Neural cell (in vitro differentiated cells): ENCODE measurements around the gene SYDE2. TPM values are rescaled to one million over a fixed set of nuclear protein-coding genes. Genes with fewer than 3 reads are reported as not detected.

ENCODE experiments used
- H2AFZ ChIP-seq: fragments of 200-600, 300-800 bp; sonication (generic), shearing (Covaris generic); 2 replicates; pipeline ENCODE4 v1.6.0; 2014; ENCODE audit warnings: low read depth, mild to moderate bottlenecking, antibody characterized with exemption, low read length, moderate library complexity
- H3F3A ChIP-seq: fragments of 200-600 bp; shearing (Covaris generic); 2 replicates; pipeline ENCODE4 v1.6.1; 2016; ENCODE audit warnings: mild to moderate bottlenecking, moderate library complexity, mixed read lengths, antibody characterized with exemption, low read length; ENCODE audit not compliant: insufficient read depth, poor library complexity, severe bottlenecking
- H3K27ac ChIP-seq: fragments of 200-600, 300-800 bp; sonication (generic), shearing (Covaris generic); 2 replicates; pipeline ENCODE4 v1.5.1; 2014; ENCODE audit warnings: mild to moderate bottlenecking, low read length, moderate library complexity
- H3K27me3 ChIP-seq: fragments of 300-800, 200-600 bp; sonication (generic), shearing (Covaris generic); 2 replicates; pipeline ENCODE4 v1.6.0; 2014; ENCODE audit warnings: mild to moderate bottlenecking, low read depth, low read length, moderate library complexity; ENCODE audit not compliant: insufficient read depth
- H3K36me3 ChIP-seq: fragments of 300-800, 200-600 bp; sonication (generic), shearing (Covaris generic); 2 replicates; pipeline ENCODE4 v1.5.1; 2014; ENCODE audit warnings: mild to moderate bottlenecking, antibody characterized with exemption, low read length, moderate library complexity; ENCODE audit not compliant: insufficient read depth
- H3K4me2 ChIP-seq: fragments of 300-800, 200-600 bp; sonication (generic), shearing (Covaris generic); 2 replicates; pipeline ENCODE4 v1.6.0; 2014; ENCODE audit warnings: mild to moderate bottlenecking, low read length
- H3K4me3 ChIP-seq: fragments of 300-800, 200-600 bp; sonication (generic), shearing (Covaris generic); 2 replicates; pipeline ENCODE4 v1.5.1; 2014; ENCODE audit warnings: mild to moderate bottlenecking, low read length, moderate library complexity
- H3K79me2 ChIP-seq: fragments of 200-600 bp; shearing (Covaris generic); replicated peaks from 2 replicates; pipeline ENCODE4 v1.6.0; 2014; ENCODE audit warnings: mild to moderate bottlenecking, low read length, moderate library complexity; ENCODE audit not compliant: insufficient read depth
- H3K9ac ChIP-seq: fragments of 300-800, 200-600 bp; sonication (generic), shearing (Covaris generic); 2 replicates; pipeline ENCODE4 v1.6.1; 2016; ENCODE audit warnings: mild to moderate bottlenecking, low read length, mixed read lengths
- H3K9me2 ChIP-seq: fragments of 200-600 bp; shearing (Covaris generic); 2 replicates; pipeline ENCODE4 v1.6.1; 2016; ENCODE audit warnings: mild to moderate bottlenecking, low read length, mixed read lengths; ENCODE audit not compliant: insufficient read depth
- H3K9me3 ChIP-seq: fragments of 200-600, 300-800 bp; sonication (generic), shearing (Covaris generic); 2 replicates; pipeline ENCODE4 v1.6.1; 2016; ENCODE audit warnings: mild to moderate bottlenecking, mixed run types, low read length, moderate library complexity, mixed read lengths
- H4K20me1 ChIP-seq: fragments of 200-600 bp; shearing (Covaris generic); 2 replicates; pipeline ENCODE4 v1.6.1; 2016; ENCODE audit warnings: mild to moderate bottlenecking, mixed run types; ENCODE audit not compliant: insufficient read depth
- CTCF ChIP-seq: fragments of 450-650 bp; IDR thresholded peaks from 2 replicates; pipeline ENCODE4 v1.5.1; 2014; ENCODE audit warnings: antibody characterized with exemption, mild to moderate bottlenecking, moderate library complexity; ENCODE audit not compliant: poor library complexity, severe bottlenecking
- EP300 ChIP-seq: fragments of 450-650 bp; conservative IDR thresholded peaks from 2 replicates; pipeline ENCODE4 v1.6.1; 2014; ENCODE audit warnings: antibody characterized with exemption, mild to moderate bottlenecking, moderate library complexity; ENCODE audit not compliant: poor library complexity, severe bottlenecking
- EZH2 ChIP-seq: fragments of 200-600, 300-800 bp; shearing (Covaris generic), sonication (generic); IDR thresholded peaks from 2 replicates; pipeline ENCODE4 v1.6.1; 2014; ENCODE audit warnings: antibody characterized with exemption, low read length, borderline replicate concordance, mild to moderate bottlenecking; ENCODE audit not compliant: insufficient read depth, poor library complexity, severe bottlenecking
- MXI1 ChIP-seq: fragments of 450-650 bp; conservative IDR thresholded peaks from 2 replicates; pipeline ENCODE4 v1.6.1; 2014; ENCODE audit warnings: antibody characterized with exemption, mild to moderate bottlenecking; ENCODE audit not compliant: poor library complexity, severe bottlenecking
- POLR2AphosphoS5 ChIP-seq: IDR thresholded peaks from 2 replicates; pipeline ENCODE4 v1.6.1; 2012
- RAD21 ChIP-seq: fragments of 450-650 bp; conservative IDR thresholded peaks from 2 replicates; pipeline ENCODE4 v1.6.1; 2014; ENCODE audit warnings: antibody characterized with exemption, mild to moderate bottlenecking, moderate library complexity
- REST ChIP-seq: IDR thresholded peaks from 2 replicates; pipeline ENCODE4 v1.6.1; 2012; ENCODE audit warnings: borderline replicate concordance
- SMC3 ChIP-seq: fragments of 450-650 bp; conservative IDR thresholded peaks from 2 replicates; pipeline ENCODE4 v1.6.1; 2014; ENCODE audit warnings: antibody characterized with exemption, mild to moderate bottlenecking, moderate library complexity; ENCODE audit not compliant: poor library complexity
- TAF1 ChIP-seq: IDR thresholded peaks from 2 replicates; pipeline ENCODE4 v1.6.1; 2012; ENCODE audit warnings: low read depth
- polyA plus RNA-seq: library from polyadenylated mRNA; depleted of rRNA; stranded (reverse); fragments of >200 nt; gene quantifications from 2 replicates; pipeline ENCODE4 v1.2.3, GENCODE V29; 2014

The SYDE2 gene
- polyA plus RNA-seq, 1 donor from 2014 or later = 0.66 TPM

GRCh38 chr1:85157436-85157835, 43.4 kb downstream of the SYDE2 start:
- Histone ChIP-seq H3K4me3 (no peak overlapping the region), H3K4me2 (no peak overlapping the region), H3K27me3 (no peaks in the 10 kb centered on the region), H3K9me2 (no peaks in the 10 kb centered on the region), H3F3A (no peaks in the 10 kb centered on the region), H3K27ac (no peak overlapping the region), H4K20me1 (no peaks in the 10 kb centered on the region), H3K9ac (no peak overlapping the region), H3K9me3 (no peaks in the 10 kb centered on the region), H2AFZ (no peak overlapping the region), H3K36me3 (no peaks in the 10 kb centered on the region), H3K79me2 (no peaks in the 10 kb centered on the region)
- no peak for TF ChIP-seq RAD21
- TF ChIP-seq EZH2 = no peak
- no peak for TF ChIP-seq REST
- TF ChIP-seq CTCF = no peak
- no peak for TF ChIP-seq MXI1
- TF ChIP-seq TAF1 = no peak
- no peak for TF ChIP-seq SMC3
- TF ChIP-seq POLR2AphosphoS5 = no peak
- TF ChIP-seq EP300 = no peak

- TF ChIP-seq POLR2AphosphoS5 = no peak
- no peak for TF ChIP-seq EP300
- TF ChIP-seq CTCF = no peak
- TF ChIP-seq TAF1 = no peak
- TF ChIP-seq MXI1 = no peak
- TF ChIP-seq REST = no peak
- no peak for TF ChIP-seq RAD21
- TF ChIP-seq SMC3 = no peak
- no peak for TF ChIP-seq EZH2
Measured at GRCh38 chr1:85153149-85153891, 47.5 kb downstream of the SYDE2 start.

More at GRCh38 chr1:85153149-85153891, 47.5 kb downstream of the SYDE2 start:
- Histone ChIP-seq H3K79me2 (no peaks in the 10 kb centered on the region), H3K36me3 (no peaks in the 10 kb centered on the region), H4K20me1 (no peaks in the 10 kb centered on the region), H3K9ac (no peak overlapping the region), H3K9me3 (no peaks in the 10 kb centered on the region), H2AFZ (no peak overlapping the region), H3K9me2 (no peaks in the 10 kb centered on the region), H3K27ac (no peak overlapping the region), H3K4me2 (no peak overlapping the region), H3K27me3 (no peaks in the 10 kb centered on the region), H3F3A (no peaks in the 10 kb centered on the region), H3K4me3 (no peak overlapping the region)
